GM12872 (cell line): ENCODE data around the gene TMEM272.
A peak's percentile ranks its signal among the peaks of the same experiment; 100 is the strongest.

Source experiments
- TF ChIP-seq, protein P1 (sequence below): IDR thresholded peaks from 3 replicates; pipeline ENCODE4 v1.5.1; 2011; ENCODE audit warnings: low read depth, mild to moderate bottlenecking, low read length, moderate library complexity; ENCODE audit not compliant: insufficient read depth

The TMEM272 gene, protein sequence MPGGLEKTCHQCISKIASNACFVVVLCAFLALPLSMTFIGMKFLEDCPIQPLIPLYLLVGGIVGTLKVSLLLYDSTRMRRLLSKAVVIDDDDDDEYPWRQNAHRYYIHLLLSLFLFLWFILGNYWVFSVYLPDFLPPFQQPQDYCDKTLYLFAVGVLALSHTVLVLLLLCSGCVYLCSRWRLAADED

DNA sequence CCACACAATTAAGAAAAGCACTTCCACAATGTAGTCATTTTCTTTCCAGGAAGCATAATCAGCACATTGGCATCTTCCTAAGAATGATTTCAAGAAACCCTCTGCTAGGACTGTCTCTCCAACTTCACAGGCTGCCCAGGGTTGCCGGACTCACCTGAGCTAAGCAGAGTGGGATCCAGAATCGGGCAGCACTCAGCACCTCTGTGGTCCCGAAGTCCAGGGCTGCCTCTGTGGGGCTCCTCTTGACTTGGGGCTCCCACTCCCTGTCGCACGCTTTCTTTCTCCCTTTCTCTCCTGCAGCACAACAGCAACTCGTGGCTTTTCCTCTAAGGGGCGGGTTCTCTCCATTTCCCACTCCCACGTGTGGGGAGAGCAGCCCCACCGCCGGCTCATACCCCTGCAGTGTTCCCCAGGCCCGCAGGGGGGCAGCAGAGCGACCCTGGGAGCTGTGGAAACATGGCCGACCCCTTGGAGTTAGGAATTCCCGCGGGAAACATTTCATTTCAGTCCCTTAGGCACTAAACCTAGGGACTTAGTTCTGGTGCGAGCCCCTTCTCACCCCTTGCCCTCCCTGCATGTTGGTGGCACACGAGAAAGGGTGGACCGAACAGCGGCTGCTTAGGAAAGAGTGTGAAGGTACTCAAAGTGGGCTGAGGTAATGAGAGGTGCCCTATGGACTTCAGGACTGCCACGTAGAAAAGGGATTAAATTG lies at the start of gene TMEM272:
Gene TMEM272, minus strand, starts transcription at position 316 of the 712 bp plus-strand sequence. CDS start 6,647 bp downstream, outside the sequence.
- TF ChIP-seq, protein P1, sequence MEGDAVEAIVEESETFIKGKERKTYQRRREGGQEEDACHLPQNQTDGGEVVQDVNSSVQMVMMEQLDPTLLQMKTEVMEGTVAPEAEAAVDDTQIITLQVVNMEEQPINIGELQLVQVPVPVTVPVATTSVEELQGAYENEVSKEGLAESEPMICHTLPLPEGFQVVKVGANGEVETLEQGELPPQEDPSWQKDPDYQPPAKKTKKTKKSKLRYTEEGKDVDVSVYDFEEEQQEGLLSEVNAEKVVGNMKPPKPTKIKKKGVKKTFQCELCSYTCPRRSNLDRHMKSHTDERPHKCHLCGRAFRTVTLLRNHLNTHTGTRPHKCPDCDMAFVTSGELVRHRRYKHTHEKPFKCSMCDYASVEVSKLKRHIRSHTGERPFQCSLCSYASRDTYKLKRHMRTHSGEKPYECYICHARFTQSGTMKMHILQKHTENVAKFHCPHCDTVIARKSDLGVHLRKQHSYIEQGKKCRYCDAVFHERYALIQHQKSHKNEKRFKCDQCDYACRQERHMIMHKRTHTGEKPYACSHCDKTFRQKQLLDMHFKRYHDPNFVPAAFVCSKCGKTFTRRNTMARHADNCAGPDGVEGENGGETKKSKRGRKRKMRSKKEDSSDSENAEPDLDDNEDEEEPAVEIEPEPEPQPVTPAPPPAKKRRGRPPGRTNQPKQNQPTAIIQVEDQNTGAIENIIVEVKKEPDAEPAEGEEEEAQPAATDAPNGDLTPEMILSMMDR, result peak; percentile 92

DNA sequence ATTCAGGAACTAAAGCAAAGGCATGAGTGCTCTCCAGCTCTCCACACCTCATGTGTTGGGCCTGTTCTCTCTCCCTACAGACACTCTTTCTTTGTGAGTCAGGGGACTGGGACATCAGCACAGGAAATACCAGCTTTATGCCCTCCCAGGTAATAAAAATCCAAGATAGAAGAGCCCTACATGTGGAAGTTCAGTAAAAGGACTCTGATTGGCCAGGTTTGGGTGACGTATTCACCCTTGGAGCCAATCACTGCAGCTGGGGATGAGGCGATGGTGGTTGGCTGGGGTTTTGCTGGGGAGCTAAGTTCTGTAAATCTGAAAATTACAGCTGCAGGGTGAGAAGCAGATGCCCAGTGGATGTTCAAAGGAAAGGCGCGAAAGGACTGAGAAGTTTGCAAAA lies 49.3 kb upstream of the TMEM272 start:
- TF ChIP-seq, protein P1, result no peak

DNA sequence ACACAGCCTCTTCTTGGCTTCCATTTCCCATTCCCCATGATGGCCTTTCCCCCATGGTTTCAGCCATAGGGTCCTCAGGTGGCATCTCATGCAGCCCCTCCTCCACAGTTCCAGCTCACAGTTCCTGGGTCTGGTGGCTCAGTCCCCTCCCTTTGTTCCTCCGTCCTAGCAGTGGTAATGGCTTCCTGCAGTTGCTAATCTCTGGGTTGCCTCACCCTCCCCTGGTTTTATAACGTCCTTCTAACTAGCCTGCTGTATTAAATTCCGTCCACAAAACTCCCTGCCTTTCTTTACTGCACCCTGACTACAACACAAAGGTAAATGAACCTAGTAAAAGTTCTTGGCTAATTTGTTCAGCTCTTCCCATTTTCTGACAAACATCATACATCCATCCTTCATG lies 47.7 kb upstream of the TMEM272 start:
- TF ChIP-seq, protein P1, result no peak

DNA sequence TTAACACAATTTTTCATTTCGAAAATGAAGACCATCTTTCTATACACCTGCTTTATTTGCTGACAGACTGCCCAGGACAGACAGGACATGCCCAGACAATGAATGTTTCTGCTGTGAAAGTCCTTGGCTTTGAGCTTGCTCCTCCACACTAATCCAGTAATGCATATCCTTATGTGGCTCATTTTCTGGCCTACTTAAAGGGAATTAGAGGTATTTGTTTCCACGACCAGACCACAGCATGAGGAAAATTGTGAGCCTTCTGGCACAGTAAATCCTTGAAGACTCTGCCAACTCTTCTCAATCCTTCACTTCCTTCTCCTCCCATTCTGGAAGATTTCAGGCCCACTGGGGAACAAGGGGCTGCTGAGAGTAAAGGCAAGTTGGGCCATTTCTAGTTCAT lies 42.5 kb upstream of the TMEM272 start:
- TF ChIP-seq, protein P1, result no peak

DNA sequence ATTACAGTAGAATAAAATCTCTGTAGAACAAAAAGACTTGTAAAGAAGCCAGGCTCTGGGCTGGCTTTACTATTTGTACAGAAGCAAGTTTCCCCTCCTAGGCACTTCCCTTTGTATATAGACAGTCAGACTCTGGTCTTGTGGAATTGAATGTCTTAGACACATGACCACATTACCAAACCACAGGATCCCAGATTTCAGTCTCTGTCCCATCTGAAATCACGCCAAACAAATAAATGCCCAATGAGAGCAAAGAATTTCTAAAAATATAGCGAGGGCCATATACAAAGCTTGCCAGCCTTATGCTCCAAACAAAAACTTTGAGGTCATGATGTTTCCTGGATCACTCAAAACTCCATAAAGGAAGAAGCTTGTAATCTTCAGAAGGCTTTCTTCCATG lies 40.7 kb upstream of the TMEM272 start:
- TF ChIP-seq, protein P1, result no peak

DNA sequence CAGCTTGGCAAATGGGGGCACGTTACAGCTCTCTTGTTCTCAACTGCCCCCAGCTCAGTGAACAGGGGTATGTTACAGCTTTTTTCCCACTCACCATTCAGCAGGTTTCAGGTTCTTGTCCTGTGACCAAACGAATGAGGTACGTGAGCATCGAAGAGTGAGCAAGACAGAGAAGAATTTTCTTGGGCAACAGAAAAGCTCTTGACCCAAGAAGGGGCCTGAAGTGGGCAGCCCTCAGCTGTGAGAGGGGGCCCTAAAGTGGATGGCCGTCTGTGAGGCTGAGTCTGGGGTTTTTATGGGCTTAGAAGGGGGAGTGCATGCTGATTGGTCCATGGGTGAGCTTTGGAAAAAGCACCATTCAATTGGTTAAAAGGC lies 38.2 kb upstream of the TMEM272 start:
- TF ChIP-seq, protein P1, result no peak

DNA sequence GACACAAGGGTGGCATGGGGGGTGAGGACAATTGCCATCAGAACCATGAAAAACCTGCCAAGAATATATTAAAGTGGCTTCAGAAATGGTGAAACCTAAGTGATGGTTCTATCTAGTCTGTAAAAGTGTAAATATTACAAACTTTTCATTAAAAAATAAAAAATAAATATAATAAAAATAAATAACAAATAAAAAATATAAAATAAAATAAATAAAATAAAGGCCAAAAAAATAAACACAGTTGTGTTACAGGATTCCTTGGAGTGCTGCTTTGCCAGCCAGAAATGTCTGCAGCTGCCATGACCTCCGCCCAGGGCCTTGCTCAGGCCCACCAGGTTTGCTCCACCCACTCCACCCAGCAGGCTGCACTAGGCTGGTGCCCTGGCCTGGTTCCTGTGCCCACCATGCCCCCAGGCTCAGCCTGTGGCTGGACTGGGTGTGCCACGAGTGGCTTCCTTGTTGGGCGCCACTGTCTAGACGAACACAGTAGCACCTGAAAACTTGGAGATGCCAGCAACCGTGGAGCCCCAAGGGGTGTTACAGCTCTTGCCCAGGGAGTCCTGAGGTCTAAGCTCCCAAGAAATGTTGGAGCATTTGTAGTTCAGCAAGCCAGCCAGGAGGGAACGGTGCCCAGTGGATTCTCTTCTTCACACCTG lies 37.7 kb upstream of the TMEM272 start:
- TF ChIP-seq, protein P1, result no peak
